ENCODE data around the gene SASH1. TPM values are rescaled to one million over a fixed set of nuclear protein-coding genes. Genes with fewer than 3 reads are reported as not detected.

The SASH1 gene
- total and polyA plus RNA-seq, 2 of the 8 experiments (the other 6 are each of a cell fraction or from before 2014, with no cell fraction given): 6.0 to 20.2 TPM

- no peaks in the 10 kb centered on the region for H3K27me3 ChIP-seq (replicated peaks in 1 of 4; ENCODE audit: control insufficient read depth in 3 of 4, extremely low read depth in 1 of 4, insufficient read depth in 3 of 4, low read length in 3 of 4)
- no peak overlapping the region for H3K4me3 ChIP-seq (ENCODE audit: extremely low read depth in 1 of 4, insufficient read depth in 2 of 4, low read depth in 3 of 4, low read length in 4 of 4)
- no peaks in the 10 kb centered on the region for H3K23me2 ChIP-seq (ENCODE audit: low read depth, low read length)
- H3K9me3 ChIP-seq (ENCODE audit: insufficient read depth in 2 of 2, low read depth in 1 of 2, low read length in 1 of 2): no peaks in the 10 kb centered on the region
- no peak overlapping the region for H2AK5ac ChIP-seq (ENCODE audit: low read depth, low read length)
- no peak overlapping the region for H4K91ac ChIP-seq (replicated peaks; ENCODE audit: insufficient read length, low read length)
- no peak overlapping the region for H3K9ac ChIP-seq (replicated peaks in 1 of 4; ENCODE audit: extremely low read depth in 1 of 4, low read depth in 3 of 4, low read length in 3 of 4)
- no peak overlapping the region for H2BK20ac ChIP-seq (ENCODE audit: low read length)
- H3K79me1 ChIP-seq (ENCODE audit: low read depth, low read length): peaks cover 5% of the 10 kb centered on the region
- H4K20me1 ChIP-seq (replicated peaks in 1 of 2; ENCODE audit: control insufficient read depth in 1 of 2, insufficient read depth in 2 of 2, low read length in 2 of 2): peaks cover 2 to 3% of the 10 kb centered on the region in 2 experiments
- H3K18ac ChIP-seq (ENCODE audit: extremely low read depth, low read length): no peak overlapping the region
- ChIA-PET CTCF (ENCODE audit: partially characterized antibody) (interaction anchor here (0.6 kb wide), 2 partner anchors 12 to 44 kb away, joined by 3 read pairs; no protein-coding TSS in a partner anchor), POLR2A (ENCODE audit: partially characterized antibody) (interaction anchor here (1.7 kb wide), 2 partner anchors 10 to 11 kb away, joined by 3 to 4 read pairs; no protein-coding TSS in a partner anchor)
- no peak for DNase-seq (ENCODE audit: low read depth in 1 of 2, low spot score in 2 of 2)
- no peak overlapping the region for H4K5ac ChIP-seq (ENCODE audit: insufficient read length, low read depth, low read length)
- H3K4ac ChIP-seq (replicated peaks; ENCODE audit: insufficient read length, low read depth, low read length): no peak overlapping the region
- 96% methylated on average over 9 of the region's 9 CpGs; no CpG with 5 or more reads in 1 of the 2 experiments for WGBS, 2 experiments (ENCODE audit: extremely low coverage in 1 of 2, insufficient coverage in 1 of 2, insufficient read length in 1 of 2, insufficient replicate concordance in 2 of 2, low coverage in 1 of 2, low lambda C conversion rate in 2 of 2, missing lambda C conversion rate in 1 of 2)
- H3K27ac ChIP-seq (ENCODE audit: low read depth, low read length): no peak overlapping the region
- no peak overlapping the region for H2BK12ac ChIP-seq (ENCODE audit: low read depth, low read length)
- H2BK15ac ChIP-seq (ENCODE audit: low read length): no peak overlapping the region
- H3K79me2 ChIP-seq (ENCODE audit: control insufficient read depth in 1 of 2, insufficient read depth in 2 of 2, low read length in 2 of 2): peaks cover 0 to 31% of the 10 kb centered on the region in 2 experiments; a peak in 2 of 4 replicates
- H4K8ac ChIP-seq (ENCODE audit: extremely low read depth, insufficient read depth, low read length): no peak overlapping the region
- peaks cover 0 to 7% (median under 1%) of the 10 kb centered on the region in 4 experiments; a peak in 2 of 7 replicates for H3K4me1 ChIP-seq (replicated peaks in 1 of 4; ENCODE audit: control insufficient read depth in 3 of 4, insufficient read depth in 4 of 4, low read length in 3 of 4)
- no peak overlapping the region for H3K23ac ChIP-seq (ENCODE audit: insufficient read length)
- H2BK5ac ChIP-seq (ENCODE audit: low read depth, low read length): no peak overlapping the region
- no peak overlapping the region for H2AFZ ChIP-seq (ENCODE audit: low read length)
- FAIRE-seq: no peak
- peaks cover 0 to 9% (median 0%) of the 10 kb centered on the region in 4 experiments; a peak in 3 of 8 replicates for H3K36me3 ChIP-seq (ENCODE audit: control insufficient read depth in 2 of 4, insufficient read depth in 4 of 4, low read length in 3 of 4)
- H2BK120ac ChIP-seq (replicated peaks; ENCODE audit: low read depth, low read length): no peak overlapping the region
- no peak overlapping the region for H3K4me2 ChIP-seq (ENCODE audit: insufficient read depth in 1 of 2, low read depth in 2 of 2, low read length in 2 of 2)
- H3K56ac ChIP-seq (replicated peaks; ENCODE audit: insufficient read length, low read depth, low read length): no peak overlapping the region
- no peak overlapping the region for H3K14ac ChIP-seq (ENCODE audit: insufficient read length)
- no peak for TF ChIP-seq FOSL1 (IDR thresholded peaks at IDR 0.05; ENCODE audit: insufficient read depth, low read depth, low read length)
- no peak for TF ChIP-seq NANOG (IDR thresholded peaks at IDR 0.05; ENCODE audit: insufficient read depth, low read depth, low read length, poor library complexity, severe bottlenecking)
- TF ChIP-seq SIRT6 (IDR thresholded peaks at IDR 0.05; ENCODE audit: low read length): no peak
- TF ChIP-seq ATF2 (IDR thresholded peaks at IDR 0.05; ENCODE audit: low read length): no peak
- no peak for TF ChIP-seq GABPA (IDR thresholded peaks at IDR 0.05; ENCODE audit: borderline replicate concordance, insufficient read depth, low read length)
- TF ChIP-seq RBBP5 (IDR thresholded peaks at IDR 0.05; ENCODE audit: borderline replicate concordance, low read depth, low read length): no peak
- TF ChIP-seq SAP30 (IDR thresholded peaks at IDR 0.05; ENCODE audit: insufficient read depth, insufficient replicate concordance, low read length): no peak
- no peak for TF ChIP-seq TAF7 (optimal IDR thresholded peaks at IDR 0.05; ENCODE audit: borderline replicate concordance, low read depth, low read length)
- TF ChIP-seq BCL11A (IDR thresholded peaks at IDR 0.05; ENCODE audit: low read depth in 2 of 2, low read length in 2 of 2): no peak
- TF ChIP-seq SUZ12 (IDR thresholded peaks at IDR 0.05; ENCODE audit: low read length): no peak
- TF ChIP-seq JUND (IDR thresholded peaks at IDR 0.05; ENCODE audit: low read length): no peak
Measured at GRCh38 chr6:148389086-148389485, 46.4 kb downstream of the SASH1 start.

Data from H1 (cell line).